Measurements from ENCODE around the gene DPP3. TPM values are rescaled to one million over a fixed set of nuclear protein-coding genes. Genes with fewer than 3 reads are reported as not detected.

The DPP3 gene
- total RNA-seq, 1 experiment from 2014 or later = 86.7 TPM

DNA sequence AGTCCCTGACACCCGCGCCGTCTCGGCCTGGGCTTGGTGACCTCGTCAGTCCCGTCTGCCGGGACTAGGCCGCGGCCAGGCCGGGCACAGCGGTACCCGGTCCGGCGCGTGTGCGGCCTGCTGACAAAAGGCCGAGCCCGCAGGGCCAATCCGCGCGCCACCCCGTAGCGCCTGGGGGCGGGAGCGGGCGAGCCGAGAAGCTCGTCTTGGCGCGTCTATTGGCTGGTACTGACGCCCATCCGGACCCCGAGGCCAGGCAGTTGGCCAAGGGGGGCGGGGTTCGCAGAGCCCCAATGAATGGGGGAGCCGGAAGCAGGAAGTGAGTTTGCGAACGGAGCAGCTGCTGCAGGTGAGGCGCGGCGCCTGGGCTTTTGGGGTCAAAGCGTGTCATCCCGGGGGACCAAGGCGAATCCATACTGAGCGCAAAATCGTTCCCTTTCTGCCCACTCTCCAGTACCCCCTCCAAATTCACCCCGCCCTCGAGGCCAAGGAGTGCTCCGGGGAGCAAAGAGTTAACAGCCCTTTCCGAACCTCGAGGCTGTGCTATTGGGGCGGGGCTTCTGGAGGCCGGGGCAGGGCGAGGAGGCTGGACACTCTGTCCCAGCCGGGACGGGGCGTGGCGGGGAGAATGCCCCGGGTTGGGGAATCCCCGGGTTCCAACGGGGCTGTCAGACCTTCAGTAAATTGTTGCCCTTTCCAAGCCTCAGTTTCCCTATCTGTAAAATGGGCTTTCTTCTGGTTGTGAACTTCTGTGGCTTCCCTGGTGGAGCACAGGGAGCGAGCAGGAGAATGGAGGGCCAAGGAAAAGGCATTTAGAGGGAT is at the start of gene DPP3 (continued):
- TF ChIP-seq TEAD4 (CRISPR knock-in tag; IDR thresholded peaks at IDR 0.05) (no peak), FOXK1 (CRISPR knock-in tag; IDR thresholded peaks at IDR 0.05) (0 out of 2 replicates have a peak, but pooled peaks have one; percentile 58), TCF7 (CRISPR knock-in tag; IDR thresholded peaks at IDR 0.05; ENCODE audit: low read depth) (no peak), RELA (CRISPR knock-in tag; IDR thresholded peaks at IDR 0.05; ENCODE audit: borderline replicate concordance) (no peak), KAT7 (CRISPR knock-in tag; IDR thresholded peaks at IDR 0.05; ENCODE audit: borderline replicate concordance) (no peak), ZBTB21 (CRISPR knock-in tag; IDR thresholded peaks at IDR 0.05; ENCODE audit: borderline replicate concordance) (no peak), OVOL2 (CRISPR knock-in tag; IDR thresholded peaks at IDR 0.05; ENCODE audit: borderline replicate concordance) (no peak), ZNF416 (CRISPR knock-in tag; IDR thresholded peaks at IDR 0.05) (peak; percentile 66; the same call in 1 of the 2 replicates), ETV6 (CRISPR knock-in tag; IDR thresholded peaks at IDR 0.05) (peak; percentile 59; the same call in 1 of the 2 replicates), NR2C2 (CRISPR knock-in tag; IDR thresholded peaks at IDR 0.05) (no peak), ZNF232 (CRISPR knock-in tag; IDR thresholded peaks at IDR 0.05) (no peak), SOX15 (CRISPR knock-in tag; IDR thresholded peaks at IDR 0.05) (no peak), SMAD4 (CRISPR knock-in tag; IDR thresholded peaks at IDR 0.05) (no peak), HMGA2 (CRISPR knock-in tag; IDR thresholded peaks at IDR 0.05) (no peak), ELF4 (CRISPR knock-in tag; IDR thresholded peaks at IDR 0.05; ENCODE audit: low read depth) (no peak), RORB (CRISPR knock-in tag; IDR thresholded peaks at IDR 0.05) (no peak), JUN (CRISPR knock-in tag; IDR thresholded peaks at IDR 0.05) (no peak), ATF1 (CRISPR knock-in tag; IDR thresholded peaks at IDR 0.05) (no peak)
- TF ChIP-seq, protein P1, sequence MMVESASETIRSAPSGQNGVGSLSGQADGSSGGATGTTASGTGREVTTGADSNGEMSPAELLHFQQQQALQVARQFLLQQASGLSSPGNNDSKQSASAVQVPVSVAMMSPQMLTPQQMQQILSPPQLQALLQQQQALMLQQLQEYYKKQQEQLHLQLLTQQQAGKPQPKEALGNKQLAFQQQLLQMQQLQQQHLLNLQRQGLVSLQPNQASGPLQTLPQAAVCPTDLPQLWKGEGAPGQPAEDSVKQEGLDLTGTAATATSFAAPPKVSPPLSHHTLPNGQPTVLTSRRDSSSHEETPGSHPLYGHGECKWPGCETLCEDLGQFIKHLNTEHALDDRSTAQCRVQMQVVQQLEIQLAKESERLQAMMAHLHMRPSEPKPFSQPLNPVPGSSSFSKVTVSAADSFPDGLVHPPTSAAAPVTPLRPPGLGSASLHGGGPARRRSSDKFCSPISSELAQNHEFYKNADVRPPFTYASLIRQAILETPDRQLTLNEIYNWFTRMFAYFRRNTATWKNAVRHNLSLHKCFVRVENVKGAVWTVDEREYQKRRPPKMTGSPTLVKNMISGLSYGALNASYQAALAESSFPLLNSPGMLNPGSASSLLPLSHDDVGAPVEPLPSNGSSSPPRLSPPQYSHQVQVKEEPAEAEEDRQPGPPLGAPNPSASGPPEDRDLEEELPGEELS (CRISPR knock-in tag; IDR thresholded peaks at IDR 0.05) = peak; percentile 9; the same call in 1 of the 2 replicates
- TF ChIP-seq, protein P2, sequence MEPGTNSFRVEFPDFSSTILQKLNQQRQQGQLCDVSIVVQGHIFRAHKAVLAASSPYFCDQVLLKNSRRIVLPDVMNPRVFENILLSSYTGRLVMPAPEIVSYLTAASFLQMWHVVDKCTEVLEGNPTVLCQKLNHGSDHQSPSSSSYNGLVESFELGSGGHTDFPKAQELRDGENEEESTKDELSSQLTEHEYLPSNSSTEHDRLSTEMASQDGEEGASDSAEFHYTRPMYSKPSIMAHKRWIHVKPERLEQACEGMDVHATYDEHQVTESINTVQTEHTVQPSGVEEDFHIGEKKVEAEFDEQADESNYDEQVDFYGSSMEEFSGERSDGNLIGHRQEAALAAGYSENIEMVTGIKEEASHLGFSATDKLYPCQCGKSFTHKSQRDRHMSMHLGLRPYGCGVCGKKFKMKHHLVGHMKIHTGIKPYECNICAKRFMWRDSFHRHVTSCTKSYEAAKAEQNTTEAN (CRISPR knock-in tag; IDR thresholded peaks at IDR 0.05) = no peak
- TF ChIP-seq, protein P3, sequence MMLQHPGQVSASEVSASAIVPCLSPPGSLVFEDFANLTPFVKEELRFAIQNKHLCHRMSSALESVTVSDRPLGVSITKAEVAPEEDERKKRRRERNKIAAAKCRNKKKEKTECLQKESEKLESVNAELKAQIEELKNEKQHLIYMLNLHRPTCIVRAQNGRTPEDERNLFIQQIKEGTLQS (CRISPR knock-in tag; conservative IDR thresholded peaks at IDR 0.05) = no peak
- TF ChIP-seq, protein P4, sequence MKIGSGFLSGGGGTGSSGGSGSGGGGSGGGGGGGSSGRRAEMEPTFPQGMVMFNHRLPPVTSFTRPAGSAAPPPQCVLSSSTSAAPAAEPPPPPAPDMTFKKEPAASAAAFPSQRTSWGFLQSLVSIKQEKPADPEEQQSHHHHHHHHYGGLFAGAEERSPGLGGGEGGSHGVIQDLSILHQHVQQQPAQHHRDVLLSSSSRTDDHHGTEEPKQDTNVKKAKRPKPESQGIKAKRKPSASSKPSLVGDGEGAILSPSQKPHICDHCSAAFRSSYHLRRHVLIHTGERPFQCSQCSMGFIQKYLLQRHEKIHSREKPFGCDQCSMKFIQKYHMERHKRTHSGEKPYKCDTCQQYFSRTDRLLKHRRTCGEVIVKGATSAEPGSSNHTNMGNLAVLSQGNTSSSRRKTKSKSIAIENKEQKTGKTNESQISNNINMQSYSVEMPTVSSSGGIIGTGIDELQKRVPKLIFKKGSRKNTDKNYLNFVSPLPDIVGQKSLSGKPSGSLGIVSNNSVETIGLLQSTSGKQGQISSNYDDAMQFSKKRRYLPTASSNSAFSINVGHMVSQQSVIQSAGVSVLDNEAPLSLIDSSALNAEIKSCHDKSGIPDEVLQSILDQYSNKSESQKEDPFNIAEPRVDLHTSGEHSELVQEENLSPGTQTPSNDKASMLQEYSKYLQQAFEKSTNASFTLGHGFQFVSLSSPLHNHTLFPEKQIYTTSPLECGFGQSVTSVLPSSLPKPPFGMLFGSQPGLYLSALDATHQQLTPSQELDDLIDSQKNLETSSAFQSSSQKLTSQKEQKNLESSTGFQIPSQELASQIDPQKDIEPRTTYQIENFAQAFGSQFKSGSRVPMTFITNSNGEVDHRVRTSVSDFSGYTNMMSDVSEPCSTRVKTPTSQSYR (CRISPR knock-in tag; IDR thresholded peaks at IDR 0.05) = no peak
- TF ChIP-seq, protein P5, sequence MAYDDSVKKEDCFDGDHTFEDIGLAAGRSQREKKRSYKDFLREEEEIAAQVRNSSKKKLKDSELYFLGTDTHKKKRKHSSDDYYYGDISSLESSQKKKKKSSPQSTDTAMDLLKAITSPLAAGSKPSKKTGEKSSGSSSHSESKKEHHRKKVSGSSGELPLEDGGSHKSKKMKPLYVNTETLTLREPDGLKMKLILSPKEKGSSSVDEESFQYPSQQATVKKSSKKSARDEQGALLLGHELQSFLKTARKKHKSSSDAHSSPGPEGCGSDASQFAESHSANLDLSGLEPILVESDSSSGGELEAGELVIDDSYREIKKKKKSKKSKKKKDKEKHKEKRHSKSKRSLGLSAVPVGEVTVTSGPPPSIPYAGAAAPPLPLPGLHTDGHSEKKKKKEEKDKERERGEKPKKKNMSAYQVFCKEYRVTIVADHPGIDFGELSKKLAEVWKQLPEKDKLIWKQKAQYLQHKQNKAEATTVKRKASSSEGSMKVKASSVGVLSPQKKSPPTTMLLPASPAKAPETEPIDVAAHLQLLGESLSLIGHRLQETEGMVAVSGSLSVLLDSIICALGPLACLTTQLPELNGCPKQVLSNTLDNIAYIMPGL (CRISPR knock-in tag; IDR thresholded peaks at IDR 0.05) = peak; percentile 88; the same call in 1 of the 2 replicates
- TF ChIP-seq, protein P6, sequence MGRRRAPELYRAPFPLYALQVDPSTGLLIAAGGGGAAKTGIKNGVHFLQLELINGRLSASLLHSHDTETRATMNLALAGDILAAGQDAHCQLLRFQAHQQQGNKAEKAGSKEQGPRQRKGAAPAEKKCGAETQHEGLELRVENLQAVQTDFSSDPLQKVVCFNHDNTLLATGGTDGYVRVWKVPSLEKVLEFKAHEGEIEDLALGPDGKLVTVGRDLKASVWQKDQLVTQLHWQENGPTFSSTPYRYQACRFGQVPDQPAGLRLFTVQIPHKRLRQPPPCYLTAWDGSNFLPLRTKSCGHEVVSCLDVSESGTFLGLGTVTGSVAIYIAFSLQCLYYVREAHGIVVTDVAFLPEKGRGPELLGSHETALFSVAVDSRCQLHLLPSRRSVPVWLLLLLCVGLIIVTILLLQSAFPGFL (CRISPR knock-in tag; IDR thresholded peaks at IDR 0.05; ENCODE audit: borderline replicate concordance) = no peak
- TF ChIP-seq, protein P7, sequence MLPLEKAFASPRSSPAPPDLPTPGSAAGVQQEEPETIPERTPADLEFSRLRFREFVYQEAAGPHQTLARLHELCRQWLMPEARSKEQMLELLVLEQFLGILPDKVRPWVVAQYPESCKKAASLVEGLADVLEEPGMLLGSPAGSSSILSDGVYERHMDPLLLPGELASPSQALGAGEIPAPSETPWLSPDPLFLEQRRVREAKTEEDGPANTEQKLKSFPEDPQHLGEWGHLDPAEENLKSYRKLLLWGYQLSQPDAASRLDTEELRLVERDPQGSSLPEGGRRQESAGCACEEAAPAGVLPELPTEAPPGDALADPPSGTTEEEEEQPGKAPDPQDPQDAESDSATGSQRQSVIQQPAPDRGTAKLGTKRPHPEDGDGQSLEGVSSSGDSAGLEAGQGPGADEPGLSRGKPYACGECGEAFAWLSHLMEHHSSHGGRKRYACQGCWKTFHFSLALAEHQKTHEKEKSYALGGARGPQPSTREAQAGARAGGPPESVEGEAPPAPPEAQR (CRISPR knock-in tag; IDR thresholded peaks at IDR 0.05) = no peak
- TF ChIP-seq, protein P8, sequence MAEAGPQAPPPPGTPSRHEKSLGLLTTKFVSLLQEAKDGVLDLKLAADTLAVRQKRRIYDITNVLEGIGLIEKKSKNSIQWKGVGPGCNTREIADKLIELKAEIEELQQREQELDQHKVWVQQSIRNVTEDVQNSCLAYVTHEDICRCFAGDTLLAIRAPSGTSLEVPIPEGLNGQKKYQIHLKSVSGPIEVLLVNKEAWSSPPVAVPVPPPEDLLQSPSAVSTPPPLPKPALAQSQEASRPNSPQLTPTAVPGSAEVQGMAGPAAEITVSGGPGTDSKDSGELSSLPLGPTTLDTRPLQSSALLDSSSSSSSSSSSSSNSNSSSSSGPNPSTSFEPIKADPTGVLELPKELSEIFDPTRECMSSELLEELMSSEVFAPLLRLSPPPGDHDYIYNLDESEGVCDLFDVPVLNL (CRISPR knock-in tag; IDR thresholded peaks at IDR 0.05; ENCODE audit: borderline replicate concordance, low read depth) = no peak

Measured in WTC11 (cell line).